MM.1S (cell line): Measurements from ENCODE around the gene ZCCHC7.

Experiments
- DNase-seq: peaks from one replicate; pipeline ENCODE4 v3.0.0-alpha.2; 2015
- H2AFZ ChIP-seq: fragments of 300-600 bp; sonication (generic); 2 replicates; pipeline ENCODE4 v1.6.0; 2016; ENCODE audit warnings: antibody characterized with exemption, low read length
- H3F3A ChIP-seq: fragments of 300-600 bp; sonication (generic); 2 replicates; pipeline ENCODE4 v1.6.1; 2016; ENCODE audit warnings: mild to moderate bottlenecking, antibody characterized with exemption, low read length, moderate library complexity, mixed read lengths; ENCODE audit not compliant: insufficient read depth
- H3K27ac ChIP-seq: fragments of 300-600 bp; sonication (generic); 2 replicates; pipeline ENCODE4 v1.5.1; 2016; ENCODE audit warnings: mild to moderate bottlenecking, low read length
- H3K27me3 ChIP-seq: fragments of 300-600 bp; sonication (generic); replicated peaks from 2 replicates; pipeline ENCODE4 v1.6.0; 2016; ENCODE audit warnings: low read length; ENCODE audit not compliant: insufficient read depth
- H3K36me3 ChIP-seq: fragments of 300-600 bp; sonication (generic); replicated peaks from 2 replicates; pipeline ENCODE4 v1.6.1; 2016; ENCODE audit warnings: mild to moderate bottlenecking, low read length, mixed read lengths; ENCODE audit not compliant: insufficient read depth
- H3K4me1 ChIP-seq: fragments of 300-600 bp; sonication (generic); 2 replicates; pipeline ENCODE4 v1.6.1; 2016; ENCODE audit warnings: low read length, mixed read lengths
- H3K4me2 ChIP-seq: fragments of 300-600 bp; sonication (generic); 2 replicates; pipeline ENCODE4 v1.6.0; 2016; ENCODE audit warnings: low read depth, low read length
- H3K4me3 ChIP-seq: fragments of 300-600 bp; sonication (generic); 2 replicates; pipeline ENCODE4 v1.5.1; 2016; ENCODE audit warnings: low read length, mixed read lengths
- H3K79me2 ChIP-seq: fragments of 300-600 bp; sonication (generic); 2 replicates; pipeline ENCODE4 v1.6.1; 2016; ENCODE audit warnings: mixed run types, low read length, mixed read lengths
- H3K9ac ChIP-seq: fragments of 300-600 bp; sonication (generic); 2 replicates; pipeline ENCODE4 v1.6.1; 2016; ENCODE audit warnings: low read length, mixed read lengths
- H3K9me2 ChIP-seq: fragments of 300-600 bp; sonication (generic); replicated peaks from 2 replicates; pipeline ENCODE4 v1.6.1; 2016; ENCODE audit warnings: mild to moderate bottlenecking, low read length, mixed read lengths; ENCODE audit not compliant: insufficient read depth
- H3K9me3 ChIP-seq: fragments of 300-600 bp; sonication (generic); replicated peaks from 2 replicates; pipeline ENCODE4 v1.6.1; 2016; ENCODE audit warnings: mild to moderate bottlenecking, low read length, mixed read lengths; ENCODE audit not compliant: insufficient read depth
- H4K20me1 ChIP-seq: fragments of 300-600 bp; sonication (generic); 2 replicates; pipeline ENCODE4 v1.6.1; 2016; ENCODE audit warnings: mild to moderate bottlenecking, low read length, moderate library complexity, mixed read lengths; ENCODE audit not compliant: insufficient read depth
- EZH2 ChIP-seq: fragments of 300-600 bp; sonication (generic); optimal IDR thresholded peaks from 2 replicates; pipeline ENCODE3; 2017; ENCODE audit warnings: low read depth, mild to moderate bottlenecking, antibody characterized with exemption, low read length, mixed read lengths
- EZH2phosphoT487 ChIP-seq: fragments of 300-600 bp; sonication (generic); IDR thresholded peaks from 2 replicates; pipeline ENCODE4 v1.6.1; 2018; ENCODE audit warnings: antibody characterized with exemption, low read length
- TF ChIP-seq, protein P1 (sequence below): fragments of 300-600 bp; sonication (generic); IDR thresholded peaks from 2 replicates; pipeline ENCODE4 v1.5.1; 2016; ENCODE audit warnings: antibody characterized with exemption, low read length, mixed read lengths

ZCCHC7 gene

GRCh38 chr9:37215381-37215780 lies 95.0 kb downstream of the ZCCHC7 start:
- no peak overlapping the region for H3K27ac ChIP-seq
- H3K79me2 ChIP-seq: peaks cover 4% of the 10 kb centered on the region; the same call in 1 of the 2 replicates
- H3K9ac ChIP-seq: no peak overlapping the region
- no peaks in the 10 kb centered on the region for H3K9me2 ChIP-seq
- peaks cover 11% of the 10 kb centered on the region for H3K4me1 ChIP-seq
- no peak overlapping the region for H3K4me3 ChIP-seq
- H2AFZ ChIP-seq: no peak overlapping the region
- H3K9me3 ChIP-seq: no peaks in the 10 kb centered on the region
- H3K4me2 ChIP-seq: no peak overlapping the region
- H3F3A ChIP-seq: no peaks in the 10 kb centered on the region
- no peaks in the 10 kb centered on the region for H3K36me3 ChIP-seq
- no peak for DNase-seq
- H4K20me1 ChIP-seq: no peaks in the 10 kb centered on the region
- no peaks in the 10 kb centered on the region for H3K27me3 ChIP-seq
- TF ChIP-seq EZH2phosphoT487 (no peak), EZH2 (no peak)
- TF ChIP-seq, protein P1, sequence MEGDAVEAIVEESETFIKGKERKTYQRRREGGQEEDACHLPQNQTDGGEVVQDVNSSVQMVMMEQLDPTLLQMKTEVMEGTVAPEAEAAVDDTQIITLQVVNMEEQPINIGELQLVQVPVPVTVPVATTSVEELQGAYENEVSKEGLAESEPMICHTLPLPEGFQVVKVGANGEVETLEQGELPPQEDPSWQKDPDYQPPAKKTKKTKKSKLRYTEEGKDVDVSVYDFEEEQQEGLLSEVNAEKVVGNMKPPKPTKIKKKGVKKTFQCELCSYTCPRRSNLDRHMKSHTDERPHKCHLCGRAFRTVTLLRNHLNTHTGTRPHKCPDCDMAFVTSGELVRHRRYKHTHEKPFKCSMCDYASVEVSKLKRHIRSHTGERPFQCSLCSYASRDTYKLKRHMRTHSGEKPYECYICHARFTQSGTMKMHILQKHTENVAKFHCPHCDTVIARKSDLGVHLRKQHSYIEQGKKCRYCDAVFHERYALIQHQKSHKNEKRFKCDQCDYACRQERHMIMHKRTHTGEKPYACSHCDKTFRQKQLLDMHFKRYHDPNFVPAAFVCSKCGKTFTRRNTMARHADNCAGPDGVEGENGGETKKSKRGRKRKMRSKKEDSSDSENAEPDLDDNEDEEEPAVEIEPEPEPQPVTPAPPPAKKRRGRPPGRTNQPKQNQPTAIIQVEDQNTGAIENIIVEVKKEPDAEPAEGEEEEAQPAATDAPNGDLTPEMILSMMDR: no peak

DNA sequence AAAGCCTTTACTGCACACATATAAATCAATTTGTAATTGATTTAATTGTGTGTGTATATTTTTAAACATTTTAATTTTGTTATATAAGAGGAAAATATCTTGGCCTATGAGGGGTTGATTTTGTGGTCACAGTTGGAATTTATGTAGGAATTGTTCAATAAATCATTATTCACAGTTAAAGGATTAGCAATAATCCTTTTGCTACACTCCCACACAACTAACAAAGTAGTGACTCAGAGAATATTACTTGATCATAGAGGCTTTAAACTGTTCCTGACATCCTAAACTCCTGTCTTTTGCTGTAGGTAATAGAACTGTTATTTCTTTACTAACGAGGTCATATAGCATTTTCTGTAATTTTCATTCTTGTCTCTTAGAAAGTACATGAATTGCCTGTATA lies 95.5 kb downstream of the ZCCHC7 start:
- Histone ChIP-seq H3K9ac (no peak overlapping the region), H3K27me3 (no peaks in the 10 kb centered on the region), H3K9me3 (no peaks in the 10 kb centered on the region), H3K9me2 (no peaks in the 10 kb centered on the region), H3F3A (no peaks in the 10 kb centered on the region), H3K36me3 (no peaks in the 10 kb centered on the region), H2AFZ (no peak overlapping the region), H3K79me2 (peaks cover 4% of the 10 kb centered on the region; the same call in 1 of the 2 replicates), H3K27ac (no peak overlapping the region), H3K4me2 (no peak overlapping the region), H4K20me1 (no peaks in the 10 kb centered on the region), H3K4me3 (no peak overlapping the region), H3K4me1 (peaks cover 6% of the 10 kb centered on the region)
- TF ChIP-seq EZH2phosphoT487: no peak
- TF ChIP-seq, protein P1: no peak
- TF ChIP-seq EZH2: no peak
- no peak for DNase-seq

DNA sequence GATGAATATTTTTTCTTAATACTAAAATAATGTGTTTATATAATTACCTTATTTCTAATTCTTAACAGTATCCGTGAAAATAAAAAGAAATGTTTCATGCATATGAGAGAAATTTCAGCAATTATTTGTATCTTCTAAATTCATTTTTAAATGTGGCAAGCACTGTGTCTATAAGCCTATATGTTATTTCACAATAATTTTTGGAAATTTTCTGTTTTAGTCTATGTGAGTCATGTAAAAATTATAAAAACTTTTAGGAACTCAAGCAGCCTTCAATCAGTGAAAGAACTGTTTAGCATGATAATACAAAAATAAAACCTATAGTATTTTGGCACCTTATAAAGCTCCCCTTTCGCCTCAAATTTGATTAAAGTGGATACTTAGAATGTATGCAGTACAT lies 96.8 kb downstream of the ZCCHC7 start:
- H3K27ac ChIP-seq: no peak overlapping the region
- H3K9me3 ChIP-seq: no peaks in the 10 kb centered on the region
- no peak overlapping the region for H3K4me2 ChIP-seq
- no peaks in the 10 kb centered on the region for H3K4me1 ChIP-seq
- no peak overlapping the region for H3K4me3 ChIP-seq
- no peaks in the 10 kb centered on the region for H3K36me3 ChIP-seq
- TF ChIP-seq EZH2 (no peak), EZH2phosphoT487 (no peak)
- TF ChIP-seq, protein P1: no peak
- no peaks in the 10 kb centered on the region for H3K9me2 ChIP-seq
- peaks cover 4% of the 10 kb centered on the region; the same call in 1 of the 2 replicates for H3K79me2 ChIP-seq
- H2AFZ ChIP-seq: no peak overlapping the region
- no peaks in the 10 kb centered on the region for H3F3A ChIP-seq
- no peaks in the 10 kb centered on the region for H4K20me1 ChIP-seq
- H3K27me3 ChIP-seq: no peaks in the 10 kb centered on the region
- no peak overlapping the region for H3K9ac ChIP-seq
- no peak for DNase-seq
